ENCODE measurements around the gene HMGCL. TPM values are rescaled to one million over a fixed set of nuclear protein-coding genes. Genes with fewer than 3 reads are reported as not detected.
"Not testable (repeated sequence)": the region's sequence is repeated elsewhere in the genome, so short reads cannot be mapped to it uniquely, and the experiment has no call there.

Gene HMGCL
- total RNA-seq, 2 experiments from 2014 or later: 8.9 to 9.6 TPM

DNA sequence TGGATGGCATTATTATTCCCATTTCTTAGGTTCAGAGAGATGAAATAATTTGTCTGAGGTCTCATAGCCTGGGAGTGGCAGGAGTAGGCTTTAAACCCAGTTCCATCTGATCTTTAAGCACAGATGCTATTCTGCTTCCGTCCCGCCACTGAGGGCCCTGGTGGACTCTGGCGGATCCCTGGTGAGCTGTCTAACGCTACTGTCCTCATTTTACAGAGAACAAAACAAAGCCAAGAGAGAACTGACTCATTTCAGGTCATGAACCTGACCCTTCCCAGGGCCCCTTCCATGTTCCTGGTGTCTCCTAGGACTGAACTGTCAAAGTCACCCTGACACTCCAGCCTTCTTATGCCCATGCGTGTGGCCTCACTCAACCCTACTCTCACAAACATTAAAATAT lies 21.6 kb downstream of the HMGCL start:
- peaks cover 14% of the 10 kb centered on the region for H3K4me1 Mint-ChIP-seq (ENCODE audit: low read depth)
- no peaks in the 10 kb centered on the region for H3K9me3 ChIP-seq (ENCODE audit: control insufficient read depth in 1 of 2, insufficient read depth in 1 of 2, low read length in 2 of 2)

DNA sequence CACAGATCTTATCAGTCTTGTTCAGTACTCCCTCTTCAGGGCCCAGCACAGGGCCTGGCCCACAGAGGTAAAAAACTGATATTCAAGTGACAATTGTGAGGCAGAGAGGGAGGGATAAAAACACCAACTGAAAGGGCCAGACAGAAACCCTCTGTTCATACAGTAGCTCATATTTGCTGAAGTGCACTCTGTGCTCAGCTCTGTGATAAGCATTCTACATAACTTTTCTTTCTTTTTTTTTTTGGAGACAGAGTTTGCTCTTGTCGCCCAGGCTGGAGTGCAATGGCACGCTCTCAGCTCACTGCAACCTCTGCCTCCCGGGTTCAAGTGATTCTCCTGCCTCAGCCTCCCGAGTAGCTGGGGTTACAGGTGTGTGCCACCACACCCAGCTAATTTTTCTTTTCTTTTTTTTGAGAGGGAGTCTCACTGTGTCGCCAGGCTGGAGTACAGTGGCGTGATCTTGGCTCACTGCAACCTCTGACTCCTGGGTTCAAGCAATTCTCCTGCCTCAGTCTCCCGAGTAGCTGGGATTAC lies 22.4 kb downstream of the HMGCL start:
- not testable (repeated sequence) for H3K4me3 ChIP-seq (ENCODE audit: low read length); H3K36me3 ChIP-seq (ENCODE audit: insufficient read depth, low read length); H3K9me3 Mint-ChIP-seq; H3K27me3 ChIP-seq (ENCODE audit: control insufficient read depth in 1 of 2, insufficient read depth in 2 of 2, low read length in 2 of 2); H3K27me3 Mint-ChIP-seq; ATAC-seq (ENCODE audit: poor library complexity); DNase-seq; H3K9me3 ChIP-seq (ENCODE audit: control insufficient read depth in 1 of 2, insufficient read depth in 1 of 2, low read length in 2 of 2); H3K27ac ChIP-seq (ENCODE audit: low read depth in 1 of 2, low read length in 2 of 2)
- Mint-ChIP-seq H3K27ac (peak overlapping the region; percentile 92), H3K4me1 (ENCODE audit: low read depth) (peaks cover 14% of the 10 kb centered on the region), H3K4me3 (peak overlapping the region; percentile 56), H3K36me3 (ENCODE audit: low read depth) (peaks cover 20% of the 10 kb centered on the region)
- POLR2A ChIA-PET: interaction anchor here (3.5 to 4.9 kb wide), 2 partner anchors 12 to 22 kb away, joined by 32 to 40 read pairs; partner anchors contain the start of genes HMGCL and LYPLA2
- CTCF ChIA-PET: interaction anchor here (4.3 kb wide), 1 partner anchor 31 kb away, joined by 13 read pairs; no protein-coding TSS in a partner anchor
- peaks cover 27% of the 10 kb centered on the region for H3K4me1 ChIP-seq (ENCODE audit: insufficient read depth, low read length)
- intact Hi-C loops (cut with DNase I, micrococcal nuclease): loop anchor here in 1 of 2 experiments (2.0 to 10.0 kb wide), 4 partner anchors 22 to 438 kb away; partner anchors contain the start of genes HMGCL, PNRC2 and ZNF436

More for the DNA sequence above, 21.6 kb downstream of the HMGCL start:
- no peak overlapping the region for H3K4me3 ChIP-seq (ENCODE audit: low read length)
- no peaks in the 10 kb centered on the region for H3K27me3 Mint-ChIP-seq
- CTCF ChIA-PET: no interaction called here
- H3K36me3 ChIP-seq (ENCODE audit: insufficient read depth, low read length): peaks cover 7% of the 10 kb centered on the region
- intact Hi-C loops (cut with DNase I, micrococcal nuclease): loop anchor here in 1 of 2 experiments (2.0 to 10.0 kb wide), 4 partner anchors 21 to 439 kb away; partner anchors contain the start of genes HMGCL, PNRC2 and ZNF436
- H3K4me3 Mint-ChIP-seq: peak overlapping the region; percentile 54
- ATAC-seq (ENCODE audit: poor library complexity): no peak
- TF ChIP-seq, protein P1, sequence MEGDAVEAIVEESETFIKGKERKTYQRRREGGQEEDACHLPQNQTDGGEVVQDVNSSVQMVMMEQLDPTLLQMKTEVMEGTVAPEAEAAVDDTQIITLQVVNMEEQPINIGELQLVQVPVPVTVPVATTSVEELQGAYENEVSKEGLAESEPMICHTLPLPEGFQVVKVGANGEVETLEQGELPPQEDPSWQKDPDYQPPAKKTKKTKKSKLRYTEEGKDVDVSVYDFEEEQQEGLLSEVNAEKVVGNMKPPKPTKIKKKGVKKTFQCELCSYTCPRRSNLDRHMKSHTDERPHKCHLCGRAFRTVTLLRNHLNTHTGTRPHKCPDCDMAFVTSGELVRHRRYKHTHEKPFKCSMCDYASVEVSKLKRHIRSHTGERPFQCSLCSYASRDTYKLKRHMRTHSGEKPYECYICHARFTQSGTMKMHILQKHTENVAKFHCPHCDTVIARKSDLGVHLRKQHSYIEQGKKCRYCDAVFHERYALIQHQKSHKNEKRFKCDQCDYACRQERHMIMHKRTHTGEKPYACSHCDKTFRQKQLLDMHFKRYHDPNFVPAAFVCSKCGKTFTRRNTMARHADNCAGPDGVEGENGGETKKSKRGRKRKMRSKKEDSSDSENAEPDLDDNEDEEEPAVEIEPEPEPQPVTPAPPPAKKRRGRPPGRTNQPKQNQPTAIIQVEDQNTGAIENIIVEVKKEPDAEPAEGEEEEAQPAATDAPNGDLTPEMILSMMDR (IDR thresholded peaks at IDR 0.05): no peak
- peaks cover 26% of the 10 kb centered on the region for H3K4me1 ChIP-seq (ENCODE audit: insufficient read depth, low read length)
- H3K27ac Mint-ChIP-seq: peak overlapping the region; percentile 49
- POLR2A ChIA-PET: interaction anchor here (0.8 kb wide), 1 partner anchor 22 kb away, joined by 3 read pairs; the partner anchor contains the start of gene HMGCL
- no peaks in the 10 kb centered on the region for H3K9me3 Mint-ChIP-seq
- DNase-seq: no peak
- H3K27me3 ChIP-seq (ENCODE audit: control insufficient read depth in 1 of 2, insufficient read depth in 2 of 2, low read length in 2 of 2): no peaks in the 10 kb centered on the region
- H3K36me3 Mint-ChIP-seq (ENCODE audit: low read depth): peaks cover 22% of the 10 kb centered on the region
- H3K27ac ChIP-seq (ENCODE audit: low read depth in 1 of 2, low read length in 2 of 2): no peak overlapping the region

DNA sequence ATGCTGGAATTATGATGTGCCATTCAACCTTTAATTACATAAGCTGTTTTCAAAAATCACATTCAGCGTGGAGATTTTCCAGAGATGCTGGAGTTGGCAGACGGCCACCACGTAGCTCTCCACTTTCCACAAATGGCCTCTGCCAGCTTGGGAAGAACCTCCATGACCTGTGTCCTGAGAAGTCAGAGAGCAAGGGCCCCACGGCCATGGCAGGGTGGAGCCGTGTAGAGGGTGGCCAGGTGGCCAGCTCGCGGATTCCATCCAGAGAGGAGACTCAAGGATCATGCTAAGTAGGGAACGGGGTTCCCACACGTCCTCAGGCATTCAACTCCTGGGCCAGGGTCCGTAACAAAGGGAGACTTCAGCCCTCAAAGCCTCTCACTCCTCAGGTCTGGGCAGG lies 23.4 kb downstream of the HMGCL start:
- Histone ChIP-seq H3K27ac (ENCODE audit: low read depth in 1 of 2, low read length in 2 of 2) (peak overlapping the region in 1 of 2 donors; percentile 78), H3K9me3 (ENCODE audit: control insufficient read depth in 1 of 2, insufficient read depth in 1 of 2, low read length in 2 of 2) (no peaks in the 10 kb centered on the region), H3K4me1 (ENCODE audit: insufficient read depth, low read length) (peaks cover 27% of the 10 kb centered on the region), H3K27me3 (ENCODE audit: control insufficient read depth in 1 of 2, insufficient read depth in 2 of 2, low read length in 2 of 2) (no peaks in the 10 kb centered on the region), H3K4me3 (ENCODE audit: low read length) (no peak overlapping the region), H3K36me3 (ENCODE audit: insufficient read depth, low read length) (peaks cover 10% of the 10 kb centered on the region)
- no peaks in the 10 kb centered on the region for H3K27me3 Mint-ChIP-seq
- ATAC-seq (ENCODE audit: poor library complexity) (no peak), DNase-seq (no peak)
- H3K4me3 Mint-ChIP-seq: peak overlapping the region; percentile 97
- H3K36me3 Mint-ChIP-seq (ENCODE audit: low read depth): peaks cover 18% of the 10 kb centered on the region
- ChIA-PET POLR2A (interaction anchor here (0.9 to 4.9 kb wide), 8 partner anchors 8 to 66 kb away, joined by 3 to 40 read pairs (median 5); partner anchors contain the start of genes ELOA, FUCA1, HMGCL and LYPLA2), CTCF (interaction anchor here (1.4 to 4.3 kb wide), 3 partner anchors 8 to 30 kb away, joined by 3 to 13 read pairs (median 12); no protein-coding TSS in a partner anchor)
- peak overlapping the region; percentile 92 for H3K27ac Mint-ChIP-seq
- TF ChIP-seq, protein P1 (IDR thresholded peaks at IDR 0.05): no peak
- no peaks in the 10 kb centered on the region for H3K9me3 Mint-ChIP-seq
- intact Hi-C loops (cut with DNase I, micrococcal nuclease): loop anchor here in 1 of 2 experiments (2.0 to 10.0 kb wide), 5 partner anchors 23 to 437 kb away; partner anchors contain the start of genes ELOA, HMGCL, PNRC2 and ZNF436
- H3K4me1 Mint-ChIP-seq (ENCODE audit: low read depth): peaks cover 14% of the 10 kb centered on the region

All from CD4-positive, alpha-beta T cell (primary cell).